Posterior cingulate gyrus (tissue), 11 donors: ENCODE data around the gene OSBPL5.

Experiments
- DNase-seq, 10 donors: peaks; one replicate each; pipeline versions ENCODE4 v3.0.0 to v3.0.0-alpha.2; 2020 to 2021; ENCODE audit warnings: mixed read lengths in 3 of 10
- intact Hi-C: fragments of 100-400 bp; cut with DNase I; formaldehyde crosslinking; loops from one replicate; pipeline ENCODE4 v1.15.1; 2023

OSBPL5 gene

DNA sequence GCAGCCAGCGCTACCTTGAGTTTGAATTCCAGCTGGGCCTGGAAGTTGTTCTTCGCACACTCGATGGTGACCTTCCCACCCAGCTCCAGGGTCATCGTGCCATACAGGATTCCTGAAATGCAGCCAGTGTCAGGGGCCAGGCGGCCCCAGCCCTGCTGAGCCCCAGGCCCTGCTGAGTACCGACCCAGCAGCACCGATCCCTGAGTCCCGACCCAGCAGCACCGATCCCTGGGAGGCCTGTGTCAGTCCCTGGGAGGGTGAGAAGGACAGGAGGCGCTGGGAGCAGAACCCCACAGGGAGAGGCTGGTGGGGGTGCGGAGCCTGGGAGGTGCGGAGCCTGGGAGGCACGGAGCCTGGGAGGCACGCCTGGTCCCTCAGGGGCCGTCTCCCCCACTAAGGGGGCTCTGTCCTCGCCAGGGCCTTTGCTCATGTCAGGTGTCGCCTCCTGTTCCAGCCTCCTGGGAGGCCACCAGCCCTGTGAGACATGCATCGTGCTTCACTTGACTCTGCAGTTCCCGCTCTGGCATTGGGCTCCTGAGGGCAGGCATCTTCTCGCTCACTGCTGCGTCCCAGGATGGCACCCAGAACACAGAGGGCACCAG is 70.8 kb downstream of the OSBPL5 start:
- intact Hi-C loops, result loop anchor here (5.0 to 10.0 kb wide), 3 partner anchors 42 to 120 kb away; partner anchors contain the start of gene MRGPRG
- DNase-seq, result peak in 2 of 10 donors; percentile 59 to 77

- intact Hi-C loops, result loop anchor here (5.0 to 10.0 kb wide), 3 partner anchors 41 to 121 kb away; partner anchors contain the start of gene MRGPRG
- DNase-seq, result peak in 2 of 10 donors; percentile 37 to 85
These were observed 71.6 kb downstream of the OSBPL5 start for GRCh38 chr11:3093281-3094191.

GRCh38 chr11:3092603-3093141 is 72.4 kb downstream of the OSBPL5 start:
- peak in 2 of 10 donors; percentile 61 to 71 for DNase-seq
- intact Hi-C loops, result loop anchor here (5.0 to 10.0 kb wide), 3 partner anchors 40 to 122 kb away; partner anchors contain the start of gene MRGPRG

DNA sequence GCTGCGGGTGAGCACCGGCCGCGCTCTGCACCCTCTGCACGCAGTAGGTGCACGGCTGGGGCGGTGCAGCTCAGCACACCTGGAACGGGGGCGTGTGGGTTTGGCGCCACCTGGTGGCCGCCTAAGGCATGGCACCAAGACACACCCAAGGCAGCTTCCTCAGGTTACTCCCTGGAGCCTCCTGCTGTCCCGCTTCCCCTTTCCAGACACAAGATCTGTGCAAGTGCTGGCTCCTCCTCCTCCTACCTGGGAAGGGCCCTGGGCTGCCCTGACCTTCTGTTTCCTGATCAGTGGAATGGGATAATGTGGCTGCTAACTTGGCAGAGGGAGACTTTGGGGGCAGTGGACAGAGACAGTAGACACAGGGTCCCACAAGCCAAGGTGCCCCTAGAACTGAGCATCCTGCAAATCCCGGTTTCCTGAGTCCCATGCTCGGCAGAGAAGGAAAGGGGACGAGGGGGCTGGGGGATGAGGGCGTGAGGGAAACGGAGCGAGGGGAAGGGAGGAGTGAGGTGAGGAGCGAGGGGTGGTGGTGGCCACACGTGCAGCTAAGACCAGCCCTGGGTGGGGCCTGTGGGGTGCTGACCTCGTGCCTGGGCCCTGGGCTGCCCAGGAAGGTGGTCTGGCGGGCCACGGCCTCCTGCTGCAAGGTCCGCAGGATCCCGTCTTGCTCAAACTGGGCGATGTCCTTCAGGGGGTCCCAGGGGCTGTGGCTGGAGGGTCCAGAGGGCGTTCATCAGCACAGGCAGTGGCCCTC is 73.1 kb downstream of the OSBPL5 start:
- peak in 8 of 10 donors; percentile 45 to 96 (median 72) for DNase-seq
- intact Hi-C loops, result loop anchor here (1.0 to 10.0 kb wide), 4 partner anchors 40 to 123 kb away; partner anchors contain the start of gene MRGPRG

- intact Hi-C loops, result loop anchor here (1.0 to 10.0 kb wide), 4 partner anchors 39 to 124 kb away; partner anchors contain the start of gene MRGPRG
- peak in 2 of 10 donors; percentile 74 to 77 for DNase-seq
These were observed 73.8 kb downstream of the OSBPL5 start for GRCh38 chr11:3091081-3091845.

DNA sequence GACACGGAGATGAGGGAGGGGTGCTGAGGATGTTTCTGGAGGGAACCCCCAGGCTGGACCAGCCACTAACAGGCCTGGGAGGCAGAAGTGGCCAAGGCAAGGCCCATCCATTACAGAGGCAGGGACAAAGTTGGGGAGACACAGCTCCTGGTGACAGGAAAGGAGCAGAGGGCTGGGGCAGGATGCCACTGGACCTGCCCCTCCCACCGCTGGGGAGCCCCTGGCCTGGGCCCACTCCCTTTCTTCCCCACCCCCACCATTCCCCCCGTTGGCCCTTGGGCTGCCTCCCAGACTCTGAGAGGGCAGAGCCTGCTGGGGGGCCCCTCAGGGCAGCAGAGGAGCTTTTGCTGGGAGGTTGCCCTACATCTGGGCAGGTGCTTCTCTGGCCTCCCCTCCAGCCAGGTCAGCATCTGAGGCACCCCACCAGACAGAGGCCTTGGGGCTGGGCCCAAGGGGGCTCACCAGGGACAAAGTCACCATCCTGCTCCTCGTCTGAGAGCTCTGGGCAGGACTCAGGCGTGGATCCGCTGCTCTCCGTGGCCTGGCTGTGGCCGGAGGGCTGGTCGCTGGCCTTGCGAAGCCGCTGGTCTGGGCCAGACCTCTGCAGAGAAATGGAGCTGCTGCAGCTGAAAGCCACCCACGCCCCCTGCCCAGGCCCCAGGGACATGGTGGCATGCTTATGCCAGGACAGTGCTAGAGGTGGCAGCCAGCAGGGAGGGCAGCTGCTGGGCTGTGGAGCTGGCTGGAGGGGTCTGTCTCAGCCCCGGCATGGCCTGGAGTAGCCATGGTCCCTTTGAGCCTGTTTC is 74.8 kb downstream of the OSBPL5 start:
- DNase-seq, result peak in 2 of 10 donors; percentile 35 to 77
- intact Hi-C loops, result loop anchor here (5.0 to 10.0 kb wide), 3 partner anchors 38 to 125 kb away; partner anchors contain the start of gene MRGPRG

GRCh38 chr11:3089236-3090061 is 75.7 kb downstream of the OSBPL5 start:
- peak in 2 of 10 donors; percentile 39 to 83 for DNase-seq
- intact Hi-C loops, result loop anchor here (5.0 to 10.0 kb wide), 3 partner anchors 37 to 125 kb away; partner anchors contain the start of gene MRGPRG

- peak in 2 of 10 donors; percentile 66 to 87 for DNase-seq
- intact Hi-C loops, result no loop called here
These were observed 76.3 kb downstream of the OSBPL5 start for GRCh38 chr11:3088806-3089205.

- peak in 2 of 10 donors; percentile 39 to 57 for DNase-seq
- intact Hi-C loops, result no loop called here
These were observed 77.0 kb downstream of the OSBPL5 start for GRCh38 chr11:3087821-3088800.

- peak in 2 of 10 donors; percentile 47 to 73 for DNase-seq
- intact Hi-C loops, result no loop called here
These were observed 77.7 kb downstream of the OSBPL5 start for GRCh38 chr11:3087373-3087772.

DNA sequence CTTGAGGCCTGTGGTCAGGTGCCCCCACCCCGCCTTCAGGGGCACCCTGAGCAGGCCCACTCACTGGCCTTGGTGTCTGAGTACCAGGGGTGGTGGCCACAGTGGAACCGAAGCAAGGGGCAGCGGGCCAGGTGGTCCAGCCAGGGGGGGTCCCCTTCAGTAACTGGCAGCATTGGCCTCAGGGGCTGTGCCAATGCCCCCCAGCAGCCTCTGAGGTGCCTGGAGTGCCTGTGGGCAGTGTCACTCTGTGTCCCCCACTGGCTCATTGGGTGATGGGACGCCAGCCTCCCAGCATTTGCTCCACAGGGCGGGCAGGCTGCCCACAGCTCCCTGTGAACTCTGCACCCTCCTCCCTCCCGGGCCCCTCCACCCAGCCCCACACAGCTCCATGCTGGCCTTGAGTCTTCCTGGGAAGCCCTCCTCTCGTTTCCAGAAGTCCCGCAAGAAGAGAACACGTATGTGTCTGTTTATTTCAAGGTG is 78.4 kb downstream of the OSBPL5 start:
- peak in 2 of 10 donors; percentile 44 to 75 for DNase-seq
- intact Hi-C loops, result no loop called here

DNA sequence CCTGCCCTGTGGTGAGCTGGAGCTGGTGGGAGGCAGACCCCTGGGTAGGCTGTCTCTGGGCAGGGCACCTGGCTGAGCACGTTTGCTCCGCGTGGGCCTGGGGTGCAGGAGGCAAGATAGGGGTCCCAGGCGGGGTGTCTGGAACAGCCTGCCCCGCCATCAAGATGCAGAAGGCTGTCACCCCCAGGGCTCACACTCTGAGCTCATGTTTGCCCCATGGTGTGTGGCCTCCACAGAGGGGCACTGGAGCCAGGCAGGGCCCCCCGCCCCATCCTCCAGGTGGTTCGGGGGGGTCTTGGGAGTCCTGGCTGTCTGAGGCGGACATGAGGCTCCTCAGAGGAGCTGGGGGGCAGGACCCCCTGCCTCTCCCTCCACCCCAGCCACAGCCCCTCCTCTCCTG is 79.0 kb downstream of the OSBPL5 start:
- peak in 2 of 10 donors; percentile 49 to 80 for DNase-seq
- intact Hi-C loops, result no loop called here

GRCh38 chr11:3085052-3085451 is 80.1 kb downstream of the OSBPL5 start:
- peak in 2 of 10 donors; percentile 18 to 21 for DNase-seq

DNA sequence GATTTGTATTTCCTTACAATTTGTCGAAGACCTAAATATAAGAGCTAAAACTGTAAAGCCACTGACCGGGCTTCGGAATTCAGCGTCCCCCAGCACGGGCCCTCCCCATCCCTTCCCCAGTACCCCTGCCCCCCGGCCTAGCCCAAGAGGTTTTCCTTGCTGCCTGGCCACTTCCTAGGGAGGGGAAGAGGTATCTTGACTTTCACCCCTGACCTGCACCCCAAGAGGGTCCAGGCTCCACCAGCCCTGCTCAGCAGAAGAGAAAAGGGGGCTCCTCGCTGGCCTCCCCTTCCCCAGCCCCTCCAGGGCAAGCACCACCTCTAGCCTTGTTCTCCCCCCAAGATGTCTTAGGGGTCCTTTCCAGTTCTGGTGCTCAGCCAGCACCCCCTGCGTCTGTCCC is 81.8 kb downstream of the OSBPL5 start:
- DNase-seq, result peak in 2 of 10 donors; percentile 57 to 64
- intact Hi-C loops, result no loop called here

More at GRCh38 chr11:3085052-3085451, 80.1 kb downstream of the OSBPL5 start:
- intact Hi-C loops, result no loop called here

DNA sequence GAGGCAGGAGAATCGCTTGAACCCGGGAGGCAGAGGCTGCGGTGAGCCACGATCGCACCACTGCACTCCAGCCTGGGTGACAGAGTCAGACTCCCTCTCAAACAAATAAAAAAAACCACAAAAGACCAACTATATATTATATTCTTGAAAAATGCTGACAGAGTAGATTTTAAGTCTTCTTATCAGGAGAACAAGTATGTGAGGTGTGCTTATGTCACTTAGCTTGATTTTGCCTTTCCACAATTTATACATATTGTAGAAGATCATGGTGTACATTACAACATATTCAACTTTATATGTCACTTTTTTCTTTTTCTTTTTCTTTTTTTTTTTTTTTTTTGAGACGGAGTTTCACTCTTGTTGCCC is 83.7 kb downstream of the OSBPL5 start:
- intact Hi-C loops, result no loop called here
- DNase-seq, result no peak
